ENCODE results near the gene DDX19B. TPM values are rescaled to one million over a fixed set of nuclear protein-coding genes. Genes with fewer than 3 reads are reported as not detected.

DDX19B gene
- total RNA-seq, 1 experiment from 2014 or later, result 38.4 TPM

GRCh38 chr16:70348991-70349390 lies 50.0 kb downstream of the DDX19B start (continued):
- TF ChIP-seq, protein P1, sequence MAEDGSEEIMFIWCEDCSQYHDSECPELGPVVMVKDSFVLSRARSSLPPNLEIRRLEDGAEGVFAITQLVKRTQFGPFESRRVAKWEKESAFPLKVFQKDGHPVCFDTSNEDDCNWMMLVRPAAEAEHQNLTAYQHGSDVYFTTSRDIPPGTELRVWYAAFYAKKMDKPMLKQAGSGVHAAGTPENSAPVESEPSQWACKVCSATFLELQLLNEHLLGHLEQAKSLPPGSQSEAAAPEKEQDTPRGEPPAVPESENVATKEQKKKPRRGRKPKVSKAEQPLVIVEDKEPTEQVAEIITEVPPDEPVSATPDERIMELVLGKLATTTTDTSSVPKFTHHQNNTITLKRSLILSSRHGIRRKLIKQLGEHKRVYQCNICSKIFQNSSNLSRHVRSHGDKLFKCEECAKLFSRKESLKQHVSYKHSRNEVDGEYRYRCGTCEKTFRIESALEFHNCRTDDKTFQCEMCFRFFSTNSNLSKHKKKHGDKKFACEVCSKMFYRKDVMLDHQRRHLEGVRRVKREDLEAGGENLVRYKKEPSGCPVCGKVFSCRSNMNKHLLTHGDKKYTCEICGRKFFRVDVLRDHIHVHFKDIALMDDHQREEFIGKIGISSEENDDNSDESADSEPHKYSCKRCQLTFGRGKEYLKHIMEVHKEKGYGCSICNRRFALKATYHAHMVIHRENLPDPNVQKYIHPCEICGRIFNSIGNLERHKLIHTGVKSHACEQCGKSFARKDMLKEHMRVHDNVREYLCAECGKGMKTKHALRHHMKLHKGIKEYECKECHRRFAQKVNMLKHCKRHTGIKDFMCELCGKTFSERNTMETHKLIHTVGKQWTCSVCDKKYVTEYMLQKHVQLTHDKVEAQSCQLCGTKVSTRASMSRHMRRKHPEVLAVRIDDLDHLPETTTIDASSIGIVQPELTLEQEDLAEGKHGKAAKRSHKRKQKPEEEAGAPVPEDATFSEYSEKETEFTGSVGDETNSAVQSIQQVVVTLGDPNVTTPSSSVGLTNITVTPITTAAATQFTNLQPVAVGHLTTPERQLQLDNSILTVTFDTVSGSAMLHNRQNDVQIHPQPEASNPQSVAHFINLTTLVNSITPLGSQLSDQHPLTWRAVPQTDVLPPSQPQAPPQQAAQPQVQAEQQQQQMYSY (CRISPR knock-in tag; IDR thresholded peaks at IDR 0.05), result no peak
- TF ChIP-seq NR2C2 (CRISPR knock-in tag; IDR thresholded peaks at IDR 0.05) (no peak), ZMAT4 (CRISPR knock-in tag; IDR thresholded peaks at IDR 0.05) (no peak), SMAD3 (CRISPR knock-in tag; IDR thresholded peaks at IDR 0.05; ENCODE audit: borderline replicate concordance) (no peak)

- TF ChIP-seq, protein P2, sequence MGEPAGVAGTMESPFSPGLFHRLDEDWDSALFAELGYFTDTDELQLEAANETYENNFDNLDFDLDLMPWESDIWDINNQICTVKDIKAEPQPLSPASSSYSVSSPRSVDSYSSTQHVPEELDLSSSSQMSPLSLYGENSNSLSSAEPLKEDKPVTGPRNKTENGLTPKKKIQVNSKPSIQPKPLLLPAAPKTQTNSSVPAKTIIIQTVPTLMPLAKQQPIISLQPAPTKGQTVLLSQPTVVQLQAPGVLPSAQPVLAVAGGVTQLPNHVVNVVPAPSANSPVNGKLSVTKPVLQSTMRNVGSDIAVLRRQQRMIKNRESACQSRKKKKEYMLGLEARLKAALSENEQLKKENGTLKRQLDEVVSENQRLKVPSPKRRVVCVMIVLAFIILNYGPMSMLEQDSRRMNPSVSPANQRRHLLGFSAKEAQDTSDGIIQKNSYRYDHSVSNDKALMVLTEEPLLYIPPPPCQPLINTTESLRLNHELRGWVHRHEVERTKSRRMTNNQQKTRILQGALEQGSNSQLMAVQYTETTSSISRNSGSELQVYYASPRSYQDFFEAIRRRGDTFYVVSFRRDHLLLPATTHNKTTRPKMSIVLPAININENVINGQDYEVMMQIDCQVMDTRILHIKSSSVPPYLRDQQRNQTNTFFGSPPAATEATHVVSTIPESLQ (CRISPR knock-in tag; IDR thresholded peaks at IDR 0.05), result no peak
- TF ChIP-seq SMAD3 (CRISPR knock-in tag; IDR thresholded peaks at IDR 0.05; ENCODE audit: borderline replicate concordance), result no peak
- TF ChIP-seq, protein P3, sequence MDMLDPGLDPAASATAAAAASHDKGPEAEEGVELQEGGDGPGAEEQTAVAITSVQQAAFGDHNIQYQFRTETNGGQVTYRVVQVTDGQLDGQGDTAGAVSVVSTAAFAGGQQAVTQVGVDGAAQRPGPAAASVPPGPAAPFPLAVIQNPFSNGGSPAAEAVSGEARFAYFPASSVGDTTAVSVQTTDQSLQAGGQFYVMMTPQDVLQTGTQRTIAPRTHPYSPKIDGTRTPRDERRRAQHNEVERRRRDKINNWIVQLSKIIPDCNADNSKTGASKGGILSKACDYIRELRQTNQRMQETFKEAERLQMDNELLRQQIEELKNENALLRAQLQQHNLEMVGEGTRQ (CRISPR knock-in tag; IDR thresholded peaks at IDR 0.05), result no peak
- no peak for TF ChIP-seq GABPB1 (CRISPR knock-in tag; IDR thresholded peaks at IDR 0.05)
- no peak for TF ChIP-seq AR (CRISPR knock-in tag; IDR thresholded peaks at IDR 0.05)
- no peak for ATAC-seq
- no peak for DNase-seq (ENCODE audit: low spot score)
- Mint-ChIP-seq H3K27me3 (ENCODE audit: low read depth) (no peaks in the 10 kb centered on the region), H3K4me3 (no peak overlapping the region), H3K36me3 (peaks cover 18% of the 10 kb centered on the region), H3K27ac (no peak overlapping the region), H3K9me3 (no peaks in the 10 kb centered on the region), H3K4me1 (peaks cover 13% of the 10 kb centered on the region)
- CTCF ChIA-PET, result interaction anchor here (0.5 kb wide), 1 partner anchor 63 kb away, joined by 5 read pairs; no protein-coding TSS in a partner anchor
- POLR2A ChIA-PET, result no interaction called here
Measured at GRCh38 chr16:70349783-70350182, 50.8 kb downstream of the DDX19B start.

GRCh38 chr16:70359552-70359951 lies 60.6 kb downstream of the DDX19B start:
- ChIA-PET CTCF (interaction anchor here (1.2 to 2.1 kb wide), 4 partner anchors 10 to 149 kb away, joined by 3 to 7 read pairs (median 4); no protein-coding TSS in a partner anchor), POLR2A (no interaction called here)
- ATAC-seq (no peak), DNase-seq (ENCODE audit: low spot score) (no peak)
- Mint-ChIP-seq H3K36me3 (peaks cover 44% of the 10 kb centered on the region), H3K27me3 (ENCODE audit: low read depth) (no peaks in the 10 kb centered on the region), H3K27ac (no peak overlapping the region), H3K4me1 (no peaks in the 10 kb centered on the region), H3K4me3 (no peak overlapping the region), H3K9me3 (no peaks in the 10 kb centered on the region)
- TF ChIP-seq AFF4 (CRISPR knock-in tag; IDR thresholded peaks at IDR 0.05; ENCODE audit: borderline replicate concordance) (no peak), ARID4B (CRISPR knock-in tag; IDR thresholded peaks at IDR 0.05; ENCODE audit: borderline replicate concordance) (no peak), PREB (CRISPR knock-in tag; IDR thresholded peaks at IDR 0.05; ENCODE audit: borderline replicate concordance) (no peak)

Measured in WTC11 (cell line).